Ascending aorta (tissue), 2 donors: Measurements from ENCODE around the gene HECW1. TPM values are rescaled to one million over a fixed set of nuclear protein-coding genes. Genes with fewer than 3 reads are reported as not detected.

Experiments
- DNase-seq, 2 donors: peaks; one replicate each; pipeline ENCODE4 v3.0.0-alpha.2; 2019; ENCODE audit warnings: low spot score in 2 of 2
- H3K27ac ChIP-seq, 2 donors: fragments of 200-600 bp; sonication (generic); one replicate each; pipeline ENCODE4 v1.5.1; 2016 to 2017; ENCODE audit warnings: mild to moderate bottlenecking in 1 of 2
- H3K27me3 ChIP-seq: fragments of 200-600 bp; sonication (generic); one replicate; pipeline ENCODE4 v1.5.1; 2017
- H3K36me3 ChIP-seq, 2 donors: fragments of 200-600 bp; sonication (generic); one replicate each; pipeline ENCODE4 v1.5.1; 2016
- H3K4me1 ChIP-seq, 2 donors: fragments of 200-600 bp; sonication (generic); one replicate each; pipeline ENCODE4 v1.5.1; 2016 to 2017; ENCODE audit warnings: mild to moderate bottlenecking in 1 of 2
- H3K4me3 ChIP-seq, 2 donors: fragments of 200-600 bp; sonication (generic); one replicate each; pipeline ENCODE4 v1.5.1; 2016 to 2017; ENCODE audit warnings: mild to moderate bottlenecking in 1 of 2
- H3K9me3 ChIP-seq, 2 donors: fragments of 200-600 bp; sonication (generic); one replicate each; pipeline ENCODE4 v1.5.1; 2016
- intact Hi-C: fragments of 100-400 bp; cut with DNase I; formaldehyde crosslinking; loops from one replicate; pipeline ENCODE4 v1.15.1; 2023
- total RNA-seq: library from RNA; depleted of rRNA; stranded (reverse); fragments of >200 nt; gene quantifications from one replicate; pipeline ENCODE4 v1.1.0, GENCODE V29; 2016
- TF ChIP-seq, protein P1 (sequence below), 3 experiments: fragments of 200-600 bp in 2 of 3; fragments of 450-650 bp in 1 of 3; sonication (generic) in 2 of 3; IDR thresholded peaks; one replicate each; pipeline ENCODE4 v1.5.1; 2016 to 2019; ENCODE audit warnings: antibody characterized with exemption in 3 of 3, mild to moderate bottlenecking in 1 of 3, moderate library complexity in 1 of 3

HECW1 gene
- total RNA-seq, 1 donor from 2014 or later, result not detected

DNA sequence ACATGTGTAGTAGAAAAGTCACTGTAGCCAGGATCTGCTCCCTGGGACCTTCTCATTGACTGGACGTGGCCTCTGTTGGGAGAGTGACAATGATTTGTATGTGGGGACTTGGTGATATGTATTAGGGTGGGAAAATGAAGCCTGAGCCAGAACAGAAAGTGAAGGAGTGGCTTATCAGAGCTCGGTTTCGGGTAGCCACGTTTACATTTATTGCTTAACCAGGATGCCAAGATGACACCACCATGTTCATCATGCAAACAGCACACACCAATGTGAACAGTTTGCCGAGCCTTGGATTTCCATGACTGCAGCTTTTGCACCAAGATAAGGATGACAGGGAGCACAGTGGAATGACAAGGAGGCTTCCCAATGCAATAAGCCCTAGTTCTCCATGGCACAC is 357.7 kb downstream of the HECW1 start:
- no peaks in the 10 kb centered on the region for H3K9me3 ChIP-seq
- H3K27me3 ChIP-seq, result no peaks in the 10 kb centered on the region
- no peaks in the 10 kb centered on the region for H3K36me3 ChIP-seq
- no peak for DNase-seq
- no peaks in the 10 kb centered on the region for H3K4me1 ChIP-seq
- no peak overlapping the region for H3K4me3 ChIP-seq
- TF ChIP-seq, protein P1, sequence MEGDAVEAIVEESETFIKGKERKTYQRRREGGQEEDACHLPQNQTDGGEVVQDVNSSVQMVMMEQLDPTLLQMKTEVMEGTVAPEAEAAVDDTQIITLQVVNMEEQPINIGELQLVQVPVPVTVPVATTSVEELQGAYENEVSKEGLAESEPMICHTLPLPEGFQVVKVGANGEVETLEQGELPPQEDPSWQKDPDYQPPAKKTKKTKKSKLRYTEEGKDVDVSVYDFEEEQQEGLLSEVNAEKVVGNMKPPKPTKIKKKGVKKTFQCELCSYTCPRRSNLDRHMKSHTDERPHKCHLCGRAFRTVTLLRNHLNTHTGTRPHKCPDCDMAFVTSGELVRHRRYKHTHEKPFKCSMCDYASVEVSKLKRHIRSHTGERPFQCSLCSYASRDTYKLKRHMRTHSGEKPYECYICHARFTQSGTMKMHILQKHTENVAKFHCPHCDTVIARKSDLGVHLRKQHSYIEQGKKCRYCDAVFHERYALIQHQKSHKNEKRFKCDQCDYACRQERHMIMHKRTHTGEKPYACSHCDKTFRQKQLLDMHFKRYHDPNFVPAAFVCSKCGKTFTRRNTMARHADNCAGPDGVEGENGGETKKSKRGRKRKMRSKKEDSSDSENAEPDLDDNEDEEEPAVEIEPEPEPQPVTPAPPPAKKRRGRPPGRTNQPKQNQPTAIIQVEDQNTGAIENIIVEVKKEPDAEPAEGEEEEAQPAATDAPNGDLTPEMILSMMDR (IDR thresholded peaks at IDR 0.05), result no peak
- intact Hi-C loops, result no loop called here
- no peak overlapping the region for H3K27ac ChIP-seq

DNA sequence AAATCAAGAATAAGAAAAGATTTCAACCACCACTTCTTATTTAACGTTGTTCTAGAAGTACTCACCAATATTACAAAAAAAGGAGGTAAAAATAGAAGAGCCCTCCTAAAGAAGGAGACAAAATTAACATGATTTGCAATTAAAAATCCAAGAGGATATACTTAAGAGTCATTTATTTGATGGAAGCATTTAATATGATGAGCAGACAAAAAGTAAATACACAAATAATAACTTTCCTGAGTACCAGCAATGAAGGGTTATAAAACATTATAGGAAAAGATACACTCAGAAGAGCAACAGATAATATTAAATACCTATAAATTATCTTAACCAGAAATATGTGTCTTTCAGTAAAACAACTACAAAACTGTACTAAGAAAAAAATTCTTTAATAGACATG is 363.5 kb downstream of the HECW1 start:
- intact Hi-C loops, result no loop called here
- no peak overlapping the region for H3K4me3 ChIP-seq
- H3K27me3 ChIP-seq, result no peaks in the 10 kb centered on the region
- H3K9me3 ChIP-seq, result no peaks in the 10 kb centered on the region
- no peaks in the 10 kb centered on the region for H3K4me1 ChIP-seq
- TF ChIP-seq, protein P1 (IDR thresholded peaks at IDR 0.05), result no peak
- no peaks in the 10 kb centered on the region for H3K36me3 ChIP-seq
- no peak overlapping the region for H3K27ac ChIP-seq
- DNase-seq, result no peak

DNA sequence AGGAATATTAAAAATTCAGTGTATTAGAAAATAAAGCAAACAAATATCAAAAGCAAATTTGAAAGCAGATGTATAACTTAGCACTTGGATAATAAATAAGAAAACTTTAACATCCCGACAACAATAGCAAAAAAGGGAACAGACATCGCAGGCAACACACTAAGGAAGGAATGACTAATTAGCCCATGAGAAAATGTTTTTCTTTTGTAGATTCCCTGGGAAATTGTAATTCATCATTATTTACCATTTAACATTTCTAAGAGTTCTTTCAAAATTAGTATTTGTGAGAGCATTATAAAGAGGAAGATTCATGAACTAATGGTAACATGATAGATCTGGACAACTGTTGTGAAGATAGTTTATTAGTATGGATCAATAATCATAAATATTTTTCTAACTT is 364.4 kb downstream of the HECW1 start:
- intact Hi-C loops, result no loop called here
- no peaks in the 10 kb centered on the region for H3K36me3 ChIP-seq
- no peaks in the 10 kb centered on the region for H3K27me3 ChIP-seq
- no peaks in the 10 kb centered on the region for H3K9me3 ChIP-seq
- H3K27ac ChIP-seq, result no peak overlapping the region
- TF ChIP-seq, protein P1 (IDR thresholded peaks at IDR 0.05), result no peak
- DNase-seq, result no peak
- no peaks in the 10 kb centered on the region for H3K4me1 ChIP-seq
- no peak overlapping the region for H3K4me3 ChIP-seq

DNA sequence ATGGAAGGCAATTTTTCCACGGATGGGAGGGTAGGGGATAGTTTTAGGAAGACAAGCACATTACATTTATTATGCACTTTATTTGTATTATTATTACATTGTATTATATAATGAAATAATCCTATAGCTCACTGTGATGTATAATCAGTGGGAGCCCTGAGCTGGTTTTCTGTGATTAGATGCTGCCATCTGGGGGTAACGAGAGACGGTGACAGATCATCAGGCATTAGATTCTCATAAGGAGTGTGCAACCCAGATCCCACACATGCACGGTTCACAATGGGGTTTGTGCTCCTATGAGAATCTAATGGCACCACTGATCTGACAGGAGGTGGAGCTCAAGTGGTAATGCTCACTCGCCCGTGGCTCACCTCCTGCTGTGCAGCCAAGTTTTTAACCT is 366.6 kb downstream of the HECW1 start:
- no peak overlapping the region for H3K4me3 ChIP-seq
- no peaks in the 10 kb centered on the region for H3K36me3 ChIP-seq
- intact Hi-C loops, result no loop called here
- no peaks in the 10 kb centered on the region for H3K27me3 ChIP-seq
- DNase-seq, result no peak
- no peaks in the 10 kb centered on the region for H3K9me3 ChIP-seq
- TF ChIP-seq, protein P1 (IDR thresholded peaks at IDR 0.05), result no peak
- no peaks in the 10 kb centered on the region for H3K4me1 ChIP-seq
- no peak overlapping the region for H3K27ac ChIP-seq

DNA sequence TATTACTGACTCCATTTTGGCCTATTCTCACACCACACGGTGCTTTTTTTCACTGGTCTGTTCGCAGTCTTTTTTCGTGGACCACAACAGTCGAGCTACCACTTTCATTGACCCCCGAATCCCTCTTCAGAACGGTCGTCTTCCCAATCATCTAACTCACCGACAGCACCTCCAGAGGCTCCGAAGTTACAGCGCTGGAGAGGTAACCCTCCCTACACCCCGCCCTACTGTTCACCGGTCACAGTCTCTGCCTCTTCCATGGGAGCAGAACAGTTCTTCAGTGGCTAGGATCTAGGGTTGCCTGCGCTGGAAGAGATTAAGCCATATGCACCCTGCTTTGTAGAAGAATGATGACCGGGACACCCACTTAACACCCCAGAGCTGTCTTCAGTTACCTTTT is 367.1 kb downstream of the HECW1 start:
- no peak for DNase-seq
- no peaks in the 10 kb centered on the region for H3K36me3 ChIP-seq
- TF ChIP-seq, protein P1 (IDR thresholded peaks at IDR 0.05), result no peak
- H3K9me3 ChIP-seq, result no peaks in the 10 kb centered on the region
- H3K4me1 ChIP-seq, result no peaks in the 10 kb centered on the region
- no peak overlapping the region for H3K4me3 ChIP-seq
- H3K27me3 ChIP-seq, result no peaks in the 10 kb centered on the region
- H3K27ac ChIP-seq, result no peak overlapping the region
- intact Hi-C loops, result no loop called here

DNA sequence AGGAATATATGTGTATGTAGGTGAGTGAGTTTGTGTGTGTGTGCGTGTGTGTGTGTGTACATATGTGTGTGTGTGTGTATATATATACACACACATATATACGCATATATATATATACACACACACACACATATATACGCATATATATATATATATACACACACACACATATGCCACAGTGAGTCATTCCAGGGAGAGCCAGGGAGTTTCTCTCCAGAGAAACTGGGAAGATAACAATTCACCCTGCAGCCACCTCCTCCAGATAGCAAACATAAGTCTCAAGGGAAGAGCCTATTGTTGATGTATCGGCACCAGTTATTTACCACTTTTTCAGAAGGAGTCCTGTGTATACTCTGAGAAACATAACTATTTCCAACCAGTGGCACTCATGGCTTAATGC is 368.1 kb downstream of the HECW1 start:
- no peak for DNase-seq
- intact Hi-C loops, result no loop called here
- no peaks in the 10 kb centered on the region for H3K36me3 ChIP-seq
- H3K9me3 ChIP-seq, result no peaks in the 10 kb centered on the region
- TF ChIP-seq, protein P1 (IDR thresholded peaks at IDR 0.05), result no peak
- no peaks in the 10 kb centered on the region for H3K4me1 ChIP-seq
- H3K27me3 ChIP-seq, result no peaks in the 10 kb centered on the region
- H3K27ac ChIP-seq, result no peak overlapping the region
- H3K4me3 ChIP-seq, result no peak overlapping the region
